HCT116 (cell line): Measurements from ENCODE around the gene RGS2. TPM values are rescaled to one million over a fixed set of nuclear protein-coding genes. Genes with fewer than 3 reads are reported as not detected.

Source experiments
- ATAC-seq: fragments of 200-7000 bp; cut with Tn5 transposase; 2 replicates; pipeline ENCODE4 v1.9.1; 2020; ENCODE audit warnings: mild to moderate bottlenecking, moderate library complexity
- BruUV-seq: library from RNA; stranded (reverse); fragments of 400-500 nt; replicated peaks from 2 replicates; lab custom pipeline; 2021; lab: Mats Ljungman, UMichigan
- CTCF ChIA-PET: fragments of 300-600 bp; sonication (Branson Sonifier 250); formaldehyde crosslinking; loops from one replicate; lab custom pipeline; 2021; ENCODE audit warnings: antibody characterized with exemption; lab: Charles Lee
- POLR2A ChIA-PET: fragments of 300-600, 350-600 bp; sonication (Branson Sonifier 250); formaldehyde crosslinking; loops from one replicate; lab custom pipeline; 2021; ENCODE audit warnings: antibody characterized with exemption; lab: Charles Lee
- RAD21 ChIA-PET, 2 experiments: fragments of 300-600 bp; sonication (Branson Sonifier 250); formaldehyde crosslinking; loops; one replicate each; lab custom pipeline; 2023; ENCODE audit warnings: low total read pairs in 2 of 2; ENCODE audit not compliant: uncharacterized antibody in 2 of 2, unreplicated experiment in 2 of 2, low non-redundant PET in 1 of 2; lab: Charles Lee
- DNase-seq: peaks from one replicate; pipeline ENCODE4 v3.0.0-alpha.2; 2010; ENCODE audit warnings: low read depth, low spot score
- H2AFZ ChIP-seq: fragments of 200-600 bp; shearing (Covaris generic), sonication (generic); 2 replicates; pipeline ENCODE4 v1.6.1; 2017; ENCODE audit warnings: low read depth, mixed run types, mixed read lengths, antibody characterized with exemption, low read length; ENCODE audit not compliant: poor library complexity, severe bottlenecking
- H3K27ac ChIP-seq: 2 replicates; pipeline ENCODE4 v1.5.1; 2012; ENCODE audit warnings: low read depth, low read length
- H3K27me3 ChIP-seq: fragments of 200-600 bp; sonication (generic); 2 replicates; pipeline ENCODE4 v1.6.1; 2016; ENCODE audit warnings: mixed run types, low read length, mixed read lengths; ENCODE audit not compliant: insufficient read depth
- H3K36me3 ChIP-seq, 2 experiments: fragments of 200-500 bp in 1 of 2; fragments of 200-600 bp in 1 of 2; sonication (Bioruptor generic) in 1 of 2; sonication (generic) in 1 of 2; 2 replicates each; pipeline versions ENCODE4 v1.5.1 to v1.6.1; 2014 to 2016; ENCODE audit warnings: low read length in 2 of 2, inconsistent platforms in 1 of 2, mixed read lengths in 1 of 2, mixed run types in 1 of 2; ENCODE audit not compliant: insufficient read depth in 2 of 2, control insufficient read depth in 1 of 2
- H3K4me1 ChIP-seq, 2 experiments: fragments of 200-600 bp in 1 of 2; sonication (generic) in 1 of 2; 2 replicates each; pipeline versions ENCODE4 v1.5.1 to v1.6.1; 2012 to 2017; ENCODE audit warnings: low read length in 2 of 2, inconsistent platforms in 1 of 2, mild to moderate bottlenecking in 1 of 2, mixed read lengths in 1 of 2, mixed run types in 1 of 2, moderate library complexity in 1 of 2; ENCODE audit not compliant: insufficient read depth in 2 of 2, control insufficient read depth in 1 of 2
- H3K4me2 ChIP-seq: fragments of 200-600 bp; sonication (generic); 2 replicates; pipeline ENCODE4 v1.6.1; 2017; ENCODE audit warnings: mixed run types, low read length, mixed read lengths
- H3K4me3 ChIP-seq, 2 experiments: fragments of 200-600 bp in 1 of 2; sonication (generic) in 1 of 2; replicated peaks in 1 of 2; 2 replicates each; pipeline ENCODE4 v1.5.1; 2011 to 2016; ENCODE audit warnings: low read length in 2 of 2, control low read depth in 1 of 2, low read depth in 1 of 2, mild to moderate bottlenecking in 1 of 2, mixed read lengths in 1 of 2, mixed run types in 1 of 2
- H3K79me2 ChIP-seq: fragments of 200-600 bp; sonication (generic); 2 replicates; pipeline ENCODE4 v1.6.1; 2017; ENCODE audit warnings: mild to moderate bottlenecking, mixed run types, low read length, moderate library complexity, mixed read lengths; ENCODE audit not compliant: insufficient read depth
- H3K9ac ChIP-seq: fragments of 200-600 bp; sonication (generic); 2 replicates; pipeline ENCODE4 v1.6.1; 2016; ENCODE audit warnings: low read length, mixed read lengths
- H3K9me2 ChIP-seq: fragments of 200-600 bp; sonication (generic), shearing (Covaris generic); 2 replicates; pipeline ENCODE4 v1.6.1; 2017; ENCODE audit warnings: mixed run types, mild to moderate bottlenecking, moderate library complexity; ENCODE audit not compliant: insufficient read depth
- H3K9me3 ChIP-seq, 2 experiments: fragments of 200-500 bp in 1 of 2; fragments of 200-600 bp in 1 of 2; sonication (Bioruptor generic) in 1 of 2; sonication (generic) in 1 of 2; 2 replicates each; pipeline ENCODE4 v1.6.1; 2014 to 2017; ENCODE audit warnings: low read length in 2 of 2, mixed read lengths in 2 of 2, inconsistent platforms in 1 of 2, low read depth in 1 of 2, mild to moderate bottlenecking in 1 of 2, mixed run types in 1 of 2, moderate library complexity in 1 of 2; ENCODE audit not compliant: control insufficient read depth in 1 of 2, insufficient read depth in 1 of 2
- H4K20me1 ChIP-seq: fragments of 200-600 bp; sonication (generic), shearing (Covaris generic); 2 replicates; pipeline ENCODE4 v1.6.1; 2017; ENCODE audit warnings: mixed run types, mild to moderate bottlenecking, moderate library complexity; ENCODE audit not compliant: insufficient read depth
- ATF3 ChIP-seq: IDR thresholded peaks from 2 replicates; pipeline ENCODE4 v1.6.1; 2012
- EGR1 ChIP-seq: IDR thresholded peaks from 2 replicates; pipeline ENCODE4 v1.6.1; 2012; ENCODE audit warnings: low read depth
- ELF1 ChIP-seq: IDR thresholded peaks from 2 replicates; pipeline ENCODE4 v1.6.1; 2012; ENCODE audit warnings: low read depth, borderline replicate concordance
- EZH2 ChIP-seq: fragments of 200-600 bp; sonication (generic); IDR thresholded peaks from 2 replicates; pipeline ENCODE4 v1.6.1; 2017; ENCODE audit warnings: antibody characterized with exemption, mixed run types
- EZH2phosphoT487 ChIP-seq: fragments of 200-600 bp; IDR thresholded peaks from 2 replicates; pipeline ENCODE4 v1.6.1; 2018; ENCODE audit warnings: antibody characterized with exemption, borderline replicate concordance
- MAX ChIP-seq: IDR thresholded peaks from 2 replicates; pipeline ENCODE4 v1.6.1; 2012
- POLR2A ChIP-seq: IDR thresholded peaks from 2 replicates; pipeline ENCODE4 v1.7.0; 2011; ENCODE audit warnings: borderline replicate concordance; ENCODE audit not compliant: insufficient read depth, insufficient read length; ENCODE audit errors: extremely low read depth
- POLR2AphosphoS5 ChIP-seq: IDR thresholded peaks from 2 replicates; pipeline ENCODE4 v1.6.1; 2011; ENCODE audit warnings: mild to moderate bottlenecking, low read depth, low read length, moderate library complexity
- RAD21 ChIP-seq: IDR thresholded peaks from 2 replicates; pipeline ENCODE4 v1.6.1; 2012; ENCODE audit warnings: low read depth, mild to moderate bottlenecking
- SIN3A ChIP-seq: IDR thresholded peaks from 2 replicates; pipeline ENCODE4 v1.6.1; 2012; ENCODE audit warnings: low read depth
- SP1 ChIP-seq: IDR thresholded peaks from 2 replicates; pipeline ENCODE4 v1.6.1; 2012; ENCODE audit warnings: low read depth
- SRF ChIP-seq: IDR thresholded peaks from 2 replicates; pipeline ENCODE4 v1.6.1; 2012; ENCODE audit warnings: low read depth
- ZFX ChIP-seq: fragments of 450-650 bp; IDR thresholded peaks from 2 replicates; pipeline ENCODE4 v1.6.1; 2017
- intact Hi-C: fragments of 100-400 bp; cut with micrococcal nuclease; formaldehyde crosslinking; loops from 2 replicates; pipeline ENCODE4 v1.10.0; 2022
- total RNA-seq: library from RNA; stranded (reverse); gene quantifications from one replicate; pipeline ENCODE4 v1.2.1, GENCODE V29; 2021; ENCODE audit not compliant: unreplicated experiment

RGS2 gene
- total RNA-seq, 1 experiment from 2014 or later: 21.1 TPM

GRCh38 chr1:192858456-192858855 is 49.6 kb downstream of the RGS2 start:
- ATAC-seq (no peak), DNase-seq (no peak)
- Histone ChIP-seq H3K9ac (no peak overlapping the region), H2AFZ (no peak overlapping the region), H3K4me3 (no peak overlapping the region), H3K27me3 (no peaks in the 10 kb centered on the region), H3K36me3 (no peaks in the 10 kb centered on the region), H3K4me2 (no peak overlapping the region), H4K20me1 (no peaks in the 10 kb centered on the region), H3K4me1 (no peaks in the 10 kb centered on the region), H3K79me2 (no peaks in the 10 kb centered on the region), H3K27ac (no peak overlapping the region), H3K9me2 (no peaks in the 10 kb centered on the region), H3K9me3 (no peaks in the 10 kb centered on the region)
- ChIA-PET POLR2A (no interaction called here), RAD21 (no interaction called here), CTCF (no interaction called here)
- intact Hi-C loops: no loop called here
- BruUV-seq: no TSS peak
- no peak for TF ChIP-seq POLR2AphosphoS5
- no peak for TF ChIP-seq SRF
- no peak for TF ChIP-seq ATF3
- TF ChIP-seq POLR2A: no peak
- no peak for TF ChIP-seq ZFX
- TF ChIP-seq MAX: no peak
- no peak for TF ChIP-seq EZH2phosphoT487
- no peak for TF ChIP-seq EZH2

DNA sequence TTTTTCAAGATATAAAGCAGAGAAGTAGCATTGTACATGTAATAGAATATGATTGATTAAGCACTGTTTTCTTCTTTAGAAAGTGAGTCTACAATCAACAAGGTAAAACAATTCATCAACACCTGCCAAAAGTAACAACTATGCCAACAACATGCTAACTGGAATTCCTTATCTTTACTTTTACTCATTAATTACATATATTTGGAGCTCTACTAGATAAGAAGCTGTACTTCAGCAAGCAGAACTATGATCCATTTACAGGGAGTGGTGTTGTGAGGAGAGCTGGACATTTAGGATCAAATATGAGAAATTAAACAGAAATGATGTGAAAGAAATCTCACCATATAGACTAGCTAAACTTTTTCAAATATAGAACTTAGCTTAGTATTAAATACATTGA is 51.0 kb downstream of the RGS2 start:
- H3K27ac ChIP-seq: no peak overlapping the region
- no peak overlapping the region for H3K9ac ChIP-seq
- intact Hi-C loops: no loop called here
- no TSS peak for BruUV-seq
- TF ChIP-seq ELF1: no peak
- TF ChIP-seq RAD21: no peak
- TF ChIP-seq SP1: no peak
- TF ChIP-seq EZH2phosphoT487: no peak
- no peak for TF ChIP-seq POLR2AphosphoS5
- no peak for TF ChIP-seq MAX
- no peak for TF ChIP-seq ATF3
- no peak for TF ChIP-seq SIN3A
- TF ChIP-seq EGR1: no peak
- TF ChIP-seq, all 23 proteins: peak for 0
- Histone ChIP-seq H3K9me2 (no peaks in the 10 kb centered on the region), H2AFZ (no peak overlapping the region), H3K36me3 (no peaks in the 10 kb centered on the region), H3K4me3 (no peak overlapping the region), H3K4me2 (no peak overlapping the region), H3K4me1 (no peaks in the 10 kb centered on the region), H3K79me2 (no peaks in the 10 kb centered on the region), H3K9me3 (no peaks in the 10 kb centered on the region), H4K20me1 (no peaks in the 10 kb centered on the region), H3K27me3 (no peaks in the 10 kb centered on the region)
- ChIA-PET CTCF (no interaction called here), RAD21 (no interaction called here), POLR2A (no interaction called here)
- no peak for ATAC-seq
- no peak for DNase-seq
